Keratinocyte (primary cell): ENCODE results near the gene GYG2. TPM values are rescaled to one million over a fixed set of nuclear protein-coding genes. Genes with fewer than 3 reads are reported as not detected.

Experiments used
- DNase-seq: peaks from one replicate; pipeline ENCODE4 v3.0.0-alpha.2; 2011; ENCODE audit warnings: low read depth, missing footprints, low spot score
- FAIRE-seq: peaks from 2 replicates; lab custom pipeline; 2011; peaks lifted over from hg19 to GRCh38; lab: Jason Lieb, UNC
- H2AFZ ChIP-seq: 2 replicates; pipeline ENCODE4 v1.6.0; 2012; ENCODE audit warnings: low read length, control low read depth, inconsistent platforms; ENCODE audit not compliant: control insufficient read depth
- H3K27ac ChIP-seq: 2 replicates; pipeline ENCODE4 v1.5.1; 2011; ENCODE audit warnings: low read length; ENCODE audit not compliant: control insufficient read depth, insufficient read depth
- H3K27me3 ChIP-seq: 3 replicates; pipeline ENCODE4 v1.6.0; 2011; ENCODE audit warnings: low read length; ENCODE audit not compliant: control insufficient read depth, insufficient read depth; ENCODE audit errors: extremely low read depth
- H3K36me3 ChIP-seq, 2 experiments: 2 replicates in 1 of 2; 3 replicates in 1 of 2; pipeline ENCODE4 v1.5.1; 2011; ENCODE audit warnings: low read length in 2 of 2, mild to moderate bottlenecking in 1 of 2; ENCODE audit not compliant: control insufficient read depth in 2 of 2, insufficient read depth in 2 of 2; ENCODE audit errors: extremely low read depth in 1 of 2
- H3K4me1 ChIP-seq: 3 replicates; pipeline ENCODE4 v1.5.1; 2011; ENCODE audit warnings: low read length; ENCODE audit not compliant: control insufficient read depth, insufficient read depth; ENCODE audit errors: extremely low read depth
- H3K4me2 ChIP-seq: 3 replicates; pipeline ENCODE4 v1.6.0; 2011; ENCODE audit warnings: low read depth, low read length; ENCODE audit not compliant: control insufficient read depth, insufficient read depth; ENCODE audit errors: extremely low read depth
- H3K4me3 ChIP-seq, 3 experiments: fragments of 200-600 bp in 1 of 3; sonication (generic) in 1 of 3; 2 replicates in 2 of 3; 3 replicates in 1 of 3; pipeline ENCODE4 v1.5.1; 2011 to 2016; ENCODE audit warnings: low read length in 3 of 3, mild to moderate bottlenecking in 3 of 3, control low read depth in 2 of 3, inconsistent platforms in 1 of 3, low read depth in 1 of 3, mixed read lengths in 1 of 3, mixed run types in 1 of 3, moderate library complexity in 1 of 3; ENCODE audit not compliant: control insufficient read depth in 2 of 3, insufficient read depth in 2 of 3; ENCODE audit errors: extremely low read depth in 1 of 3
- H3K79me2 ChIP-seq: 2 replicates; pipeline ENCODE4 v1.6.0; 2012; ENCODE audit warnings: low read length; ENCODE audit not compliant: control insufficient read depth, insufficient read depth
- H3K9ac ChIP-seq: 3 replicates; pipeline ENCODE4 v1.6.0; 2011; ENCODE audit warnings: low read length; ENCODE audit not compliant: control insufficient read depth, insufficient read depth; ENCODE audit errors: extremely low read depth
- H3K9me1 ChIP-seq: 3 replicates; pipeline ENCODE4 v1.6.0; 2011; ENCODE audit warnings: low read length; ENCODE audit not compliant: control insufficient read depth, insufficient read depth; ENCODE audit errors: extremely low read depth
- H3K9me3 ChIP-seq: 2 replicates; pipeline ENCODE4 v1.5.1; 2012; ENCODE audit warnings: low read depth, low read length; ENCODE audit not compliant: control insufficient read depth
- H4K20me1 ChIP-seq: 3 replicates; pipeline ENCODE4 v1.6.0; 2011; ENCODE audit warnings: low read length; ENCODE audit not compliant: control insufficient read depth, insufficient read depth; ENCODE audit errors: extremely low read depth
- EZH2 ChIP-seq: IDR thresholded peaks from one replicate; pipeline ENCODE4 v1.6.1; 2012; ENCODE audit warnings: inconsistent platforms, mild to moderate bottlenecking, low read length, moderate library complexity
- dilution Hi-C: fragments of 300-500 bp; cut with MboI; formaldehyde crosslinking; loops from one replicate; pipeline ENCODE4 v1.7.0; 2020; ENCODE audit warnings: low sequenced_read_pairs; ENCODE audit not compliant: extremely low pct_ligation_motif_present
- polyA plus RNA-seq, 5 experiments: library from polyadenylated mRNA; depleted of rRNA in 3 of 5; stranded (reverse) in 3 of 5; stranded (forward) in 1 of 5; unstranded in 1 of 5; fragments of >200 nt; gene quantifications; 1 replicate in 1 of 5; 2 replicates in 3 of 5; 3 replicates in 1 of 5; pipeline versions ENCODE4 v1.2.1 to v1.2.3, GENCODE V29; 2011 to 2012; ENCODE audit warnings: missing spikeins in 2 of 5, low read depth in 1 of 5, low replicate concordance in 1 of 5
- TF ChIP-seq, protein P1 (sequence below), 3 experiments: IDR thresholded peaks in 1 of 3; conservative IDR thresholded peaks in 1 of 3; optimal IDR thresholded peaks in 1 of 3; 2 replicates in 2 of 3; 3 replicates in 1 of 3; pipeline versions ENCODE3 to v1.5.1; 2011; ENCODE audit warnings: low read length in 3 of 3, mild to moderate bottlenecking in 3 of 3, moderate library complexity in 2 of 3, control low read depth in 1 of 3, inconsistent platforms in 1 of 3; ENCODE audit not compliant: insufficient read depth in 2 of 3; ENCODE audit errors: extremely low read depth in 1 of 3

The GYG2 gene
- polyA plus RNA-seq, 1 donor (not counting 4 experiments of a cell fraction or from before 2014, with no cell fraction given): not detected

GRCh38 chrX:2931612-2932011 lies 102.9 kb downstream of the GYG2 start:
- no peak for FAIRE-seq
- H3K9ac ChIP-seq: no peak overlapping the region
- H3K4me3 ChIP-seq: no peak overlapping the region
- H2AFZ ChIP-seq: no peak overlapping the region
- no peak overlapping the region for H3K4me2 ChIP-seq
- TF ChIP-seq EZH2: no peak
- TF ChIP-seq, protein P1, sequence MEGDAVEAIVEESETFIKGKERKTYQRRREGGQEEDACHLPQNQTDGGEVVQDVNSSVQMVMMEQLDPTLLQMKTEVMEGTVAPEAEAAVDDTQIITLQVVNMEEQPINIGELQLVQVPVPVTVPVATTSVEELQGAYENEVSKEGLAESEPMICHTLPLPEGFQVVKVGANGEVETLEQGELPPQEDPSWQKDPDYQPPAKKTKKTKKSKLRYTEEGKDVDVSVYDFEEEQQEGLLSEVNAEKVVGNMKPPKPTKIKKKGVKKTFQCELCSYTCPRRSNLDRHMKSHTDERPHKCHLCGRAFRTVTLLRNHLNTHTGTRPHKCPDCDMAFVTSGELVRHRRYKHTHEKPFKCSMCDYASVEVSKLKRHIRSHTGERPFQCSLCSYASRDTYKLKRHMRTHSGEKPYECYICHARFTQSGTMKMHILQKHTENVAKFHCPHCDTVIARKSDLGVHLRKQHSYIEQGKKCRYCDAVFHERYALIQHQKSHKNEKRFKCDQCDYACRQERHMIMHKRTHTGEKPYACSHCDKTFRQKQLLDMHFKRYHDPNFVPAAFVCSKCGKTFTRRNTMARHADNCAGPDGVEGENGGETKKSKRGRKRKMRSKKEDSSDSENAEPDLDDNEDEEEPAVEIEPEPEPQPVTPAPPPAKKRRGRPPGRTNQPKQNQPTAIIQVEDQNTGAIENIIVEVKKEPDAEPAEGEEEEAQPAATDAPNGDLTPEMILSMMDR (optimal IDR thresholded peaks at IDR 0.05 in 1 of 3, IDR thresholded peaks at IDR 0.05 in 1 of 3, conservative IDR thresholded peaks at IDR 0.05 in 1 of 3; ENCODE audit: extremely low read depth in 1 of 3, insufficient read depth in 2 of 3, low read length in 3 of 3): no peak
- no peak for DNase-seq
- H4K20me1 ChIP-seq: no peaks in the 10 kb centered on the region
- no peaks in the 10 kb centered on the region for H3K36me3 ChIP-seq
- peaks cover 7% of the 10 kb centered on the region for H3K4me1 ChIP-seq
- H3K79me2 ChIP-seq: no peaks in the 10 kb centered on the region
- no peaks in the 10 kb centered on the region for H3K9me1 ChIP-seq
- H3K9me3 ChIP-seq: no peaks in the 10 kb centered on the region
- H3K27ac ChIP-seq: no peak overlapping the region
- no peaks in the 10 kb centered on the region for H3K27me3 ChIP-seq
- dilution Hi-C loops: no loop called here

Other genes starting within 250 kb of the GYG2 start
- gene CD99, start 137.6 kb upstream of the GYG2 start, polyA plus RNA-seq: 33.8 to 165 TPM (median 74.4 TPM) in 3 replicates
- 56.5 to 74.4 TPM (median 70.9 TPM) in 3 replicates for gene XG, start 76.9 kb upstream of the GYG2 start, polyA plus RNA-seq
- gene ARSD, start 100.4 kb downstream of the GYG2 start, polyA plus RNA-seq: 7.9 to 9.9 TPM (median 8.1 TPM) in 3 replicates
- not detected in 3 replicates for gene ARSH, start 177.6 kb downstream of the GYG2 start, polyA plus RNA-seq
- 0.05 to 0.08 TPM in 2 of 3 replicates, not detected in the other for gene ARSF, start 212.5 kb downstream of the GYG2 start, polyA plus RNA-seq